Pancreas (tissue), 10 donors: ENCODE results near the gene VAV2. TPM values are rescaled to one million over a fixed set of nuclear protein-coding genes. Genes with fewer than 3 reads are reported as not detected.
A peak's percentile ranks its signal among the peaks of the same experiment; 100 is the strongest.

Experiments used
- ATAC-seq, 4 donors: fragments of 200-7000 bp; cut with Tn5 transposase; one replicate each; pipeline versions ENCODE4 v1.8.0 to v1.9.1; 2020; ENCODE audit warnings: mild to moderate bottlenecking in 4 of 4, moderate library complexity in 4 of 4
- DNase-seq, 6 donors: peaks; one replicate each; pipeline ENCODE4 v3.0.0-alpha.2; 2020
- FAIRE-seq: peaks from 2 replicates; lab custom pipeline; 2012; peaks lifted over from hg19 to GRCh38; lab: Jason Lieb, UNC
- H3K27ac ChIP-seq, 4 donors: fragments of 200-600 bp; sonication (generic); 1 replicate in 3 of 4; 2 replicates in 1 of 4; pipeline versions ENCODE4 v1.5.0 to v1.8.0; 2020
- H3K27me3 ChIP-seq, 4 donors: fragments of 200-600 bp; one replicate each; pipeline ENCODE4 v1.8.0; 2021
- H3K36me3 ChIP-seq, 3 donors: fragments of 200-600 bp; sonication (generic) in 1 of 3; one replicate each; pipeline versions ENCODE4 v1.5.0 to v1.8.0; 2020 to 2021
- H3K4me1 ChIP-seq, 3 donors: fragments of 200-600 bp; one replicate each; pipeline ENCODE4 v1.8.0; 2021
- H3K4me3 ChIP-seq, 4 donors: fragments of 200-600 bp; sonication (generic) in 2 of 4; one replicate each; pipeline versions ENCODE4 v1.5.0 to v1.8.0; 2020 to 2021
- H3K9me3 ChIP-seq, 4 donors: fragments of 200-600 bp; one replicate each; pipeline ENCODE4 v1.8.0; 2021
- WGBS, 2 donors: extraction: QIAGEN DNeasy Blood & Tissue Kit; methylation state at CpG; one replicate each; pipeline ENCODE4 v1.1.7; 2013; 5-methylcytosine and 5-hydroxymethylcytosine counted together
- intact Hi-C, 3 donors: fragments of 100-400 bp; cut with DNase I; formaldehyde crosslinking; loops; one replicate each; pipeline versions ENCODE4 v1.11.1 to v1.14.2; 2022
- polyA plus RNA-seq, 2 donors: library from polyadenylated mRNA; stranded (reverse); fragments of 200-250 nt; gene quantifications; one replicate each; pipeline ENCODE4 v1.2.3, GENCODE V29; 2013
- total RNA-seq, 6 donors: library from RNA; stranded (reverse); fragmentation: NEBNext Ultra II Directional in 4 of 6; extraction: Animal tissue kit (Norgen Biotek cat#: 25700) in 4 of 6; gene quantifications; one replicate each; pipeline versions ENCODE4 v1.2.1 to v1.2.4, GENCODE V29; 2021 to 2023
- TF ChIP-seq, protein P1 (sequence below), 4 donors: fragments of 200-600 bp; sonication (generic) in 3 of 4; IDR thresholded peaks; one replicate each; pipeline versions ENCODE4 v1.5.0 to v1.8.0; 2021; ENCODE audit warnings: antibody characterized with exemption in 4 of 4
- donor health status: healthy with polysubstance abuse.
- donor health status: DM: no; HTN: no; CAD: no; lungs with moderate emphysema.
- donor health status: DM: no; HTN: no; CAD: no.
- donor health status: control.
- donor health status: control.
- donor health status: Bipolar disorder and iron deficiency.
- donor health status: DM: yes; HTN: yes; CAD: no.
- donor health status: DM: no; HTN: no; CAD: no.
- donor health status: DM: no; HTN: no; CAD: no.
- donor health status: DM: yes; HTN: yes; CAD: no.

Gene VAV2
- total and polyA plus RNA-seq, 8 donors = 20.5 to 41.0 (median 33.6) TPM

DNA sequence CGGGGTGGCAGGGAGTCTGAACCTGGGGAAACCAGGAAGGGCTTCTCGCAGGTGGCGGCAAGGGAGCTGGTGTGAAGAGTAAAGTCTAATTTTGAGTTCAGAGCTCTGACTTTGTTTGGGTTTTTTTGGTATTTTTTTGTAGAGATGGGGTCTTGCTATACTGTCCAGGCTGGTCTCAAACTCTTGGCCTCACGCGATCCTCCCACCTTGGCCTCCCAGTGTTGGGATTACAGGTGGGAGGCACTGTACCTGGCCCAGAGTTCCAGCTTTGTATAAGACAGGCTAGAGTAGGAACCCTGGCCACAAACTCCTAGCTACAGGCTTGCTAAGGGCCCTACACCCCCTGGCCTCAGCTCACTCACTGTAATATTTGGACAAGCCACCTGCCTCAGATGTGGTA is 148.9 kb downstream of the VAV2 start:
- no peak overlapping the region for H3K27ac ChIP-seq
- no peaks in the 10 kb centered on the region for H3K27me3 ChIP-seq
- no peaks in the 10 kb centered on the region for H3K4me1 ChIP-seq
- no peak for ATAC-seq
- H3K4me3 ChIP-seq = no peak overlapping the region
- FAIRE-seq = no peak
- no peak for DNase-seq
- WGBS, 2 donors = 95 to 98% methylated on average over 5 of the region's 5 CpGs
- no peaks in the 10 kb centered on the region for H3K36me3 ChIP-seq
- TF ChIP-seq, protein P1, sequence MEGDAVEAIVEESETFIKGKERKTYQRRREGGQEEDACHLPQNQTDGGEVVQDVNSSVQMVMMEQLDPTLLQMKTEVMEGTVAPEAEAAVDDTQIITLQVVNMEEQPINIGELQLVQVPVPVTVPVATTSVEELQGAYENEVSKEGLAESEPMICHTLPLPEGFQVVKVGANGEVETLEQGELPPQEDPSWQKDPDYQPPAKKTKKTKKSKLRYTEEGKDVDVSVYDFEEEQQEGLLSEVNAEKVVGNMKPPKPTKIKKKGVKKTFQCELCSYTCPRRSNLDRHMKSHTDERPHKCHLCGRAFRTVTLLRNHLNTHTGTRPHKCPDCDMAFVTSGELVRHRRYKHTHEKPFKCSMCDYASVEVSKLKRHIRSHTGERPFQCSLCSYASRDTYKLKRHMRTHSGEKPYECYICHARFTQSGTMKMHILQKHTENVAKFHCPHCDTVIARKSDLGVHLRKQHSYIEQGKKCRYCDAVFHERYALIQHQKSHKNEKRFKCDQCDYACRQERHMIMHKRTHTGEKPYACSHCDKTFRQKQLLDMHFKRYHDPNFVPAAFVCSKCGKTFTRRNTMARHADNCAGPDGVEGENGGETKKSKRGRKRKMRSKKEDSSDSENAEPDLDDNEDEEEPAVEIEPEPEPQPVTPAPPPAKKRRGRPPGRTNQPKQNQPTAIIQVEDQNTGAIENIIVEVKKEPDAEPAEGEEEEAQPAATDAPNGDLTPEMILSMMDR (IDR thresholded peaks at IDR 0.05) = no peak
- no peaks in the 10 kb centered on the region for H3K9me3 ChIP-seq
- intact Hi-C loops = no loop called here

DNA sequence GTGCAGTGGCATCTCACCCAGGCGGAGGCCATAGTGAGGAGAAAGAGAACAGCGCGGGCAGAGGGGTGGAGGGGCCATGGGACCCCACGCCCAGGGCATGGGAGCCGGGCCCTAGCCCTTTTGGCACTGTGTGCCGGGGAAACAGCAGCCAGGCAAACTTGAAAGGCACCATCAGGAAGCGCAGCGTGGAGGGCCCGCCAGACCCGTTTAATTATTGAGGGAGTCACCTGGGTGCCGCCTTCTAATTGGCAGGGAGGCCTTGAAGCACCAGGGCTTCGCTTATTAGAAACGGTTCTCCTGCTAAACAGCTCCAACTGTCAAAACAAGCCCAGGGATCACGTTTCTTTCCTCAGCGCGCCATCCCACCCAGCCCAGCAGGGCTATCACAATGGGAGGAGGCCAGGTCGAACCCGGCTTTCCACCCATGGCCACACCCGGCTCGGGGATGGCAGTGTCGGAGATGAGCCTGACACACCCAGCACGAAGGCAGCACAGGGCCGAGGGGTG is 149.3 kb downstream of the VAV2 start:
- Histone ChIP-seq H3K36me3 (no peaks in the 10 kb centered on the region), H3K27me3 (no peaks in the 10 kb centered on the region), H3K27ac (no peak overlapping the region), H3K4me1 (no peaks in the 10 kb centered on the region), H3K4me3 (no peak overlapping the region), H3K9me3 (no peaks in the 10 kb centered on the region)
- ATAC-seq = peak in 2 of 4 donors; percentile 7 to 51
- intact Hi-C loops = no loop called here
- WGBS, 2 donors = 74 to 76% methylated on average over 23 of the region's 23 CpGs
- FAIRE-seq = no peak
- peak in 1 of 6 donors; percentile 64 for DNase-seq
- TF ChIP-seq, protein P1 (IDR thresholded peaks at IDR 0.05) = no peak

- Histone ChIP-seq H3K4me3 (no peak overlapping the region), H3K27ac (no peak overlapping the region), H3K27me3 (no peaks in the 10 kb centered on the region), H3K4me1 (no peaks in the 10 kb centered on the region), H3K9me3 (no peaks in the 10 kb centered on the region), H3K36me3 (no peaks in the 10 kb centered on the region)
- TF ChIP-seq, protein P1 (IDR thresholded peaks at IDR 0.05) = no peak
- DNase-seq = peak in 1 of 6 donors; percentile 51
- no peak for FAIRE-seq
- WGBS, 2 donors = 81 to 82% methylated on average over 17 of the region's 17 CpGs
- ATAC-seq = peak in 1 of 4 donors; percentile 5
- intact Hi-C loops = no loop called here
Measured at GRCh38 chr9:133842174-133842573, 149.9 kb downstream of the VAV2 start.

GRCh38 chr9:133841167-133841812 is 150.8 kb downstream of the VAV2 start:
- DNase-seq = peak in 2 of 6 donors; percentile 13 to 29
- Histone ChIP-seq H3K27ac (no peak overlapping the region), H3K4me1 (no peaks in the 10 kb centered on the region), H3K27me3 (no peaks in the 10 kb centered on the region), H3K9me3 (no peaks in the 10 kb centered on the region), H3K36me3 (no peaks in the 10 kb centered on the region), H3K4me3 (no peak overlapping the region)
- FAIRE-seq = no peak
- TF ChIP-seq, protein P1 (IDR thresholded peaks at IDR 0.05) = no peak
- 93 to 96% methylated on average over 10 of the region's 10 CpGs for WGBS, 2 donors
- no peak for ATAC-seq
- intact Hi-C loops = no loop called here

- DNase-seq = peak in 1 of 6 donors; percentile 52
- no peak for FAIRE-seq
- intact Hi-C loops = no loop called here
- Histone ChIP-seq H3K4me1 (no peaks in the 10 kb centered on the region), H3K27me3 (no peaks in the 10 kb centered on the region), H3K36me3 (no peaks in the 10 kb centered on the region), H3K27ac (no peak overlapping the region), H3K4me3 (no peak overlapping the region), H3K9me3 (no peaks in the 10 kb centered on the region)
- TF ChIP-seq, protein P1 (IDR thresholded peaks at IDR 0.05) = no peak
- WGBS, 2 donors = 74 to 83% methylated on average over 15 of the region's 15 CpGs
- peak in 3 of 4 donors; percentile 8 to 41 (median 40) for ATAC-seq
Measured at GRCh38 chr9:133839822-133840329, 152.2 kb downstream of the VAV2 start.
